GM21528 (cell line): ENCODE measurements around the gene GPRC5D.

Source experiments
- ATAC-seq: cut with Tn5 transposase; IDR thresholded peaks from one replicate; pipeline ENCODE4 v1.9.1; 2021; ENCODE audit warnings: mild to moderate bottlenecking, moderate library complexity; ENCODE audit not compliant: unreplicated experiment, low FRiP score

Gene GPRC5D

GRCh38 chr12:12982331-12982730 is 30.4 kb upstream of the GPRC5D start:
- no peak for ATAC-seq

GRCh38 chr12:12979731-12980259 is 27.8 kb upstream of the GPRC5D start:
- ATAC-seq, result no peak

- no peak for ATAC-seq
These were observed 27.2 kb upstream of the GPRC5D start for GRCh38 chr12:12979126-12979525.

GRCh38 chr12:12977231-12977630 is 25.3 kb upstream of the GPRC5D start:
- no peak for ATAC-seq

GRCh38 chr12:12976366-12976765 is 24.4 kb upstream of the GPRC5D start:
- ATAC-seq, result no peak

- no peak for ATAC-seq
These were observed 23.5 kb upstream of the GPRC5D start for GRCh38 chr12:12975322-12976077.

- ATAC-seq, result no peak
These were observed 22.2 kb upstream of the GPRC5D start for GRCh38 chr12:12974211-12974610.

- no peak for ATAC-seq
These were observed 21.0 kb upstream of the GPRC5D start for GRCh38 chr12:12973019-12973418.

- ATAC-seq, result no peak
These were observed 13.9 kb upstream of the GPRC5D start for GRCh38 chr12:12965836-12966235.

- ATAC-seq, result no peak
These were observed 12.3 kb upstream of the GPRC5D start for GRCh38 chr12:12964255-12964654.

- ATAC-seq, result no peak
These were observed 8.8 kb upstream of the GPRC5D start for GRCh38 chr12:12960639-12961209.

GRCh38 chr12:12958886-12959285 is 6.9 kb upstream of the GPRC5D start:
- no peak for ATAC-seq

- ATAC-seq, result no peak
These were observed 3.1 kb upstream of the GPRC5D start for GRCh38 chr12:12954878-12955625.

- no peak for ATAC-seq
These were observed 2.4 kb upstream of the GPRC5D start for GRCh38 chr12:12954356-12954755.

GRCh38 chr12:12951504-12951903 is 466 bp downstream of the GPRC5D start:
- ATAC-seq, result no peak

GRCh38 chr12:12947902-12948301 is 4.1 kb downstream of the GPRC5D start:
- ATAC-seq, result no peak

GRCh38 chr12:12946686-12947355 is 5.1 kb downstream of the GPRC5D start:
- no peak for ATAC-seq

- ATAC-seq, result no peak
These were observed 6.4 kb downstream of the GPRC5D start for GRCh38 chr12:12945591-12945990.

- no peak for ATAC-seq
These were observed 8.2 kb downstream of the GPRC5D start for GRCh38 chr12:12943586-12944260.
